Measurements from ENCODE around the gene RAPGEF1.

The RAPGEF1 gene

GRCh38 chr9:131649646-131650045, 90.2 kb downstream of the RAPGEF1 start:
- Histone ChIP-seq H3K27ac (ENCODE audit: extremely low read depth, low read depth, low read length) (no peak overlapping the region), H3K4me3 (ENCODE audit: low read depth, low read length) (no peak overlapping the region), H3K4me1 (ENCODE audit: control insufficient read depth, insufficient read depth, low read length) (no peaks in the 10 kb centered on the region), H3K9me3 (ENCODE audit: control insufficient read depth, insufficient read depth, low read depth, low read length) (no peaks in the 10 kb centered on the region), H3K36me3 (ENCODE audit: control insufficient read depth in 2 of 2, insufficient read depth in 1 of 2, low read length in 2 of 2) (peaks cover 0 to 9% of the 10 kb centered on the region in 2 experiments; a peak in 1 of 3 replicates)
- ChIA-PET POLR2A (no interaction called here), CTCF (no interaction called here)
- TF ChIP-seq AEBP2 (tag by site-specific recombination; IDR thresholded peaks at IDR 0.05; ENCODE audit: borderline replicate concordance) (no peak), OVOL3 (tag by site-specific recombination; IDR thresholded peaks at IDR 0.05) (no peak), KLF8 (tag by site-specific recombination; IDR thresholded peaks at IDR 0.05) (no peak), ZNF571 (tag by site-specific recombination; IDR thresholded peaks at IDR 0.05) (no peak), ZNF624 (tag by site-specific recombination; IDR thresholded peaks at IDR 0.05) (no peak), SETDB1 (IDR thresholded peaks at IDR 0.05; ENCODE audit: insufficient read length, low read length) (no peak), ZNF692 (tag by site-specific recombination; IDR thresholded peaks at IDR 0.05) (no peak), ZFP69B (tag by site-specific recombination; IDR thresholded peaks at IDR 0.05) (no peak), ZNF341 (tag by site-specific recombination; IDR thresholded peaks at IDR 0.05; ENCODE audit: low read depth) (no peak), KLF10 (tag by site-specific recombination; IDR thresholded peaks at IDR 0.05) (no peak), ZNF600 (tag by site-specific recombination; IDR thresholded peaks at IDR 0.05) (no peak), ZNF121 (tag by site-specific recombination; IDR thresholded peaks at IDR 0.05) (no peak), ZBTB49 (tag by site-specific recombination; IDR thresholded peaks at IDR 0.05; ENCODE audit: low read depth) (no peak), ZFHX2 (tag by site-specific recombination; conservative IDR thresholded peaks at IDR 0.05) (no peak), ZNF174 (tag by site-specific recombination; IDR thresholded peaks at IDR 0.05) (no peak), ZNF777 (tag by site-specific recombination; IDR thresholded peaks at IDR 0.05; ENCODE audit: borderline replicate concordance) (no peak), ZNF639 (tag by site-specific recombination; IDR thresholded peaks at IDR 0.05) (no peak), ZNF280C (tag by site-specific recombination; IDR thresholded peaks at IDR 0.05) (no peak), ZNF580 (tag by site-specific recombination; IDR thresholded peaks at IDR 0.05) (no peak), GLI2 (tag by site-specific recombination; IDR thresholded peaks at IDR 0.05; ENCODE audit: borderline replicate concordance, low read depth) (no peak)
